A204.1 (cell line): ENCODE data around the gene PLCZ1.
"Not testable (repeated sequence)": the region's sequence is repeated elsewhere in the genome, so short reads cannot be mapped to it uniquely, and the experiment has no call there.

Source experiments
- FAIRE-seq: peaks from 2 replicates; lab custom pipeline; 2012; peaks lifted over from hg19 to GRCh38; lab: Jason Lieb, UNC

Gene PLCZ1, protein sequence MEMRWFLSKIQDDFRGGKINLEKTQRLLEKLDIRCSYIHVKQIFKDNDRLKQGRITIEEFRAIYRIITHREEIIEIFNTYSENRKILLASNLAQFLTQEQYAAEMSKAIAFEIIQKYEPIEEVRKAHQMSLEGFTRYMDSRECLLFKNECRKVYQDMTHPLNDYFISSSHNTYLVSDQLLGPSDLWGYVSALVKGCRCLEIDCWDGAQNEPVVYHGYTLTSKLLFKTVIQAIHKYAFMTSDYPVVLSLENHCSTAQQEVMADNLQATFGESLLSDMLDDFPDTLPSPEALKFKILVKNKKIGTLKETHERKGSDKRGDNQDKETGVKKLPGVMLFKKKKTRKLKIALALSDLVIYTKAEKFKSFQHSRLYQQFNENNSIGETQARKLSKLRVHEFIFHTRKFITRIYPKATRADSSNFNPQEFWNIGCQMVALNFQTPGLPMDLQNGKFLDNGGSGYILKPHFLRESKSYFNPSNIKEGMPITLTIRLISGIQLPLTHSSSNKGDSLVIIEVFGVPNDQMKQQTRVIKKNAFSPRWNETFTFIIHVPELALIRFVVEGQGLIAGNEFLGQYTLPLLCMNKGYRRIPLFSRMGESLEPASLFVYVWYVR

DNA sequence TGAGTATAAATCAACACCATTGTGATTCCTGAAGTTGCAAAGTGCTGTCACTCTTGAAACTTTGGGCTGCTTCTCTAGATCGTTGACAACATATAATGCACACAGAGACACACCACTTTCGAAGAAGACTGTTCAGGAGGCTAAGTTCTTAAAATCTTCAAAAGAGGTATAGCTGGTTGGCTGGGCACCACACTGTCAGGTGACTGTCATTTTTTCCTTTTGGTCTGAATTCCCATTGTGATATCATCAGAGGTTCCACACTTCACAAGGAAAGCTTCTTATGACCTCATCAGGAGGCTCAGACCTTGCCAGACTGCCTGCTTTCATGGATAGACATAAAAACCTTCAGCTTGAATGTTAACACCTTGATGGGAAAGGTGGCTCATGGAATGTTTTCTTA lies at the start of gene PLCZ1, which contains the start of gene CAPZA3:
Gene PLCZ1, minus strand, starts transcription at position 194 of the 400 bp plus-strand sequence. CDS start 641 bp downstream, outside the sequence.
Gene CAPZA3, plus strand, starts transcription at position 301 of the 400 bp plus-strand sequence. CDS start 150 bp downstream, outside the sequence.
- FAIRE-seq = no peak

- FAIRE-seq = not testable (repeated sequence)
Measured at GRCh38 chr12:18785465-18785864, 47.7 kb upstream of the PLCZ1 start.

GRCh38 chr12:18782827-18783226 lies 45.0 kb upstream of the PLCZ1 start:
- no peak for FAIRE-seq

GRCh38 chr12:18766479-18766878 lies 28.7 kb upstream of the PLCZ1 start:
- not testable (repeated sequence) for FAIRE-seq

- FAIRE-seq = no peak
Measured at GRCh38 chr12:18755341-18755740, 17.5 kb upstream of the PLCZ1 start.

- no peak for FAIRE-seq
Measured at GRCh38 chr12:18754124-18754707, 16.4 kb upstream of the PLCZ1 start.

DNA sequence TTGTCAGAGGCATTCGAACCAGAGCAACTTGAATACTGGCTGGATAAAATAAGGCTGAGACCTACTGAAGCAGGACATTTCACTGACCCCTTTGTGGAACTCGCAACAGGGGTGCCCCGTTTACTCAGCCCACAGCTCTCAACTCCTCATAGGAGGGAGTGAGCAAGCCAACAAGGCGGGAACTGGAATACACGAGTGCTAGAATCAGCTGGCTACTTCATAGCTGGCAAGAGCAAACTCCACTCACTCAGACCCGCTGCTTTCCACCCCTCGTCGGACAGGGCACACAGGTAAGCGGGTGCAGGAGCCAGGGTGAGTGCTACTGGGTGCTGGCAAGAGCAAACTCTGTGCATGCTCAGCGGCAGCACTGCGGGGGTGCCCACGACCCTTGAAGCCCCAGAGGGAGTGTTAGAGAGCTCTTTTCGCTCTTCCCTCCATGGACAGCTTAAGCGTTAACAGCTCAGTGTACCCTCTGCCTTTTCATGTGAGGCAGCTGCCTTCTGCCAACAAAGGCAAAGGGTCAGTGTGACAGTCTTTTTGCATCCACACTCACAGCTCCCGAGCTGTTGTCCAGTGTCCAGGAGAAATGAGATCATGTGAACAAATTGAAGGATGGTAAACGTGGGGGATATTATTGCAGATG lies 15.8 kb upstream of the PLCZ1 start:
- no peak for FAIRE-seq

DNA sequence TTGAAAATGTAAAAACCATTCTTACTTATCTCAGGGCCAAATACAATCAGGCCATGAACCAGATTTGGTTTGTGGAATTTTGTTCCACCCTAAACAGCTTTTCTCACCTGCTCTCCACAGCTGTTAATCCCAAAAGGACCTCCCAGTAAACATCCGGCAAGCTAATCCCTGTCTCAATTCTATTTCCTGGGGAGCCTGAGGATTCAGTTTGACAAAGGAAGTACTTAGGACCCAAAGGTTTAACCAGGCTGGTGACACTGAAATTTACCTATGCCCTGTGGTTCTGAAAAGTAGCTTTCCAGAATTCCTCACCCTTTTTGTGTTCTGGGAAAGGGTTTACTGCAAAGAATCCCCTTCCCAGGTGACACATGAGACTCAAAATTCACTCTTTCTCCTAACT lies 15.1 kb upstream of the PLCZ1 start:
- no peak for FAIRE-seq

GRCh38 chr12:18752280-18752920 lies 14.6 kb upstream of the PLCZ1 start:
- FAIRE-seq = no peak

DNA sequence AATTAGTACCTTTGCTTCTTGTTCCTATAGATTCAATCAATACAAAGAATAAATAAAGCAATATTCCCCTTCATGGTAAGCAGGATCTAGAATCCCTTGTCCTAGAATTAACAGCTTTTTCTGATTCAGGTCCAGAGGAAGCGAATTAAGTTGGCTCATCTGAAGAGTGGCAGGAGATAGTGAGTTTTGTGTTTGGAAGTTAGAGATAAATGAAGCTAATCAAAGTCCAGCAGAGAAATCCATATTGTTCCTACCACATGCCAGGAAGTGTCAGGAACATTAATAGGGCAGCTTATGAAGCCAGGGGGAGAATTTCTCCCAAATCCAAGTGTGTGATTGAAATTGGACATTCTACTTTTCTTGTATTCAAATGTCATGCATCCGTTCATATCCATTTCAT lies 14.1 kb upstream of the PLCZ1 start:
- FAIRE-seq = no peak

- FAIRE-seq = no peak
Measured at GRCh38 chr12:18750085-18750484, 12.3 kb upstream of the PLCZ1 start.

DNA sequence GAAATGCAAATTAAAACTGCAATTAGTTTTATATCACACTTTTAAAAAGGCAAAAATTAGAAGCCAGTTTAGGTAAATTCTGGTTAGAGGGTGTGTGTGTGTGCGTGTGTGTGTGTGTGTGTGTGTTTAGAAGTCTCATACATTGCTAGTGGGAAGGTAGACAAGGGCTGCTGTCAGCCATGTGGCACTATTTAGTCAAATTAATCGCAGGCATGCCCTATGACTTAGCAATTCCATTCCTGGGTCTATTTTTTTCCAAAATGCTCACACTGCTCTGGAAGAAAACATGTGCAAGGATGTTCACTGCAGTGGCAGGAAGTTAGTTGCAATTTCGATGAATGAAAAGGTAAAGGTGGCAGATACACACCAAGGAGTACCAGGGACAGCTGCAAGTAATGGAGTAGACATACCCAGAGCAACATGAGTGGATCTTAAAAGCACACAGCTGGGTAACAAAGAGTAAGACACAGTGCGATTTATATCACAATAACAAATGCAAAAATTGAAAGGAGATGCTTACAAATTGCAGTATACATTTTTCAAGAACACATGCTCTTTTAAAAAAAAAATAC lies 11.7 kb upstream of the PLCZ1 start:
- FAIRE-seq = no peak

DNA sequence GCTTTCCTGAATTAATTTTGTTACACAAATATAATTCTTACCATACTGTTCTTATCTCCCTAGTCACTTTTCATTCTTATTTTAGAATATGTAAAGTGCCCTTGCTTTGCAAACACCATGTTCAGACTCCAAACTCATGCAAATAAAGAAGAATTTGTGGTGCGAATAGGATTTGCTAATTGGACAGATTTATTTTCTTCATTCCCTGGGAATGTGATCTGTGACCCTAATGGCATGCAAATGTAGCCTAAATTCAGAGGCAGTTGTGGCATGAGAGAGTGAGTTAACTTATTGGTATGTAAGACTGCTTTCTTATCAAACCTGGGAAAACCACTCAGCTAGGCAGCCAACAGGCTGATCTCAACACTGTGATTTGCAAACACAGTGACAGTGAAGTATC lies 10.1 kb upstream of the PLCZ1 start:
- no peak for FAIRE-seq

DNA sequence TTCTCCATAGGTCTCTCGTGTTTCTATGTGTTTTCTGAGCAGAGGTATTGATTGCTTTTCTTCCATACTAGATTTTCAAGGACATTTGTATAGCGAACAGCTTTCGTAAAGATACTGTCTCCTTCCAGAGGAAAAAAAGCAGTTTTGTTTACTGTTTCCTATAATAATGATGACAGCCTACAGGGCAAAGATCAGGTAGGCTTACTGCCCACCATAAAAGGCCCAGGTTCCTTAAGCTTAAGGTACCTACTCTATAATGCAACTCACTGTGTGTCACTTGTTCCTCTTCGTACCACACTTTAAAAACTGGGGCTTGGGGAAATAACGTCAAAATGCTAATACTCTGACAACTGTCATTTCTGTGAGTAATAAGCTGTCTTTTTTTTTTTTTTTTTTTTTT lies 6.7 kb downstream of the PLCZ1 start:
- no peak for FAIRE-seq

DNA sequence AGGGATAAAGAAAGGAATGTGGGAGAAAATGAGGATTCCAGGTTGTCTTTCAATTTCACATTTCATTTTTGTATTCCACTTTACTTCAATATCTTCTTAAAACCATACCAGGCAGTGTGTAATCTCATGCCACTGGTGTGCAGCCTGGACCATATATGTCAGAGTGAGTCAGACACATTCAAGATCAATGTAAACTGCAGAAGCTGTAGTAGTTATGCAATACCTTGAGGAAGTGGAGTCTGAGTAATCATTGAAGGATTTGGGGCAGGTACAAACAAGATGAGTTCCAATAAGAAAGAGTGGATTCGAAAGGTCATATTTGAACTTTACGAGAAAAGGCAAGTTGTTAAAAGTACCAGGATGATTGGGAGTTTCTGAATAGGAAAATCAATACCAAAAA lies 14.1 kb downstream of the PLCZ1 start:
- FAIRE-seq = no peak

DNA sequence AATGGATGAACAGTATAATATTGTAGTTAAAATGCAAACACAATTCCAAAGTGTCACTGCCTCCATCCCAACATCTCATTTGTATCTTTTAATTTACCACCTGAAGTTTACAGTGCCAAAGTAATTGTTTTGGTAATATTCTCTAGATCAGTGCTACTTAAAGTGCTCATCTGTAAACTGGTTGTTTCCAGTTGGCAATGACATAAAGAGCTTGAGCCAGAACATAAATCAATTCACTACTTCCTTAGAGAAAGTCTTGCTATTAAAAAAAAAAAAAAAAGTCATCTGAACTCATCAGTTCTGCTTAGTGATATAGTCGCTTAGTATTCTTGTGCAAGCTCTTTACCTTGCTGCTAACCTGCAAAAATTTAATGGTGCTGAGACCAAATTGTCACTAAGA lies 16.4 kb downstream of the PLCZ1 start:
- FAIRE-seq = no peak

DNA sequence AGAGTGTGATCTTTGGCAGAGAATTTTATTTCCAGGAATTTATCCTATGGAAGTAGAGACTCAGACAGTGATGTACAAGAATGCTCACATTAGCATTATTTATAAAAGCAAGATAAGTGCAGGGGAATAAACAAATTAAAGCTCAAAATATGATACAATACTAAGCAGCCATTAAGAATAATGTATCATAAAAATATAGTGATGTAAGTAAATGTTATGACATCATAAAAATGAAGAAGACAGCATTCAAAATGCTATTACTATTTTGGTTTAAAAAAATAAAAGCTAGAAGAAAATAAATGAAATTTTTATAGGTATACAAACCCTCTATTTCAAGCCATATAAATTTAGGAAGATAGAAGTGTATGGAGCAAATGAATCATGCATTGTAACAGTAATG lies 17.1 kb downstream of the PLCZ1 start:
- no peak for FAIRE-seq

DNA sequence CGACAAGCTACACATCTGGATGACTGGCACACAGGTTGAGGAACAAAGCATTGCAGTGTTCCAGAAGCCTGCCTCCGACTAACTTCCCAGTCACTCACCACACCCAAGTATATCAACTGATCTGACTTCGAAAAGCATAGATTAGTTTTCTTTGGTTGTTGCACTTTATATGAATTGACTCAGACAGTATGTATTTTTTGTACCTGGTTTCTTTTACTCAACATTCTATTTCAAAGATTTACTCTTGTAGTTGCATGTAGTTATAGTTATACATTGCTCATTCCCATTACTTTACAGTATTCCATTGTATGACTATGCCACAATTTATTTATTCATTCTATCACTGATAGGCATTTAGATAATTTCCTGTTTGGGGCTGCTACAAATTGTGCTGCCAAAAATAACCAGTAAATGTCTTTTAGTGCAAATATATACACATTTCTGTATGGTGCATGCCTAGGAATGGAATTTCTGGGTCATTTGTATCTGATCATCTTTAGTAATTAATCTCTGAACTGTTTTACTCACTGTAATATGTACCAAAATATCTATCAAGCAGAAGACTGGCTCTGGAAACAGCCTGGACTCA lies 17.8 kb downstream of the PLCZ1 start:
- no peak for FAIRE-seq

- no peak for FAIRE-seq
Measured at GRCh38 chr12:18718462-18718861, 19.4 kb downstream of the PLCZ1 start.

GRCh38 chr12:18716236-18716635 lies 21.6 kb downstream of the PLCZ1 start:
- FAIRE-seq = no peak

DNA sequence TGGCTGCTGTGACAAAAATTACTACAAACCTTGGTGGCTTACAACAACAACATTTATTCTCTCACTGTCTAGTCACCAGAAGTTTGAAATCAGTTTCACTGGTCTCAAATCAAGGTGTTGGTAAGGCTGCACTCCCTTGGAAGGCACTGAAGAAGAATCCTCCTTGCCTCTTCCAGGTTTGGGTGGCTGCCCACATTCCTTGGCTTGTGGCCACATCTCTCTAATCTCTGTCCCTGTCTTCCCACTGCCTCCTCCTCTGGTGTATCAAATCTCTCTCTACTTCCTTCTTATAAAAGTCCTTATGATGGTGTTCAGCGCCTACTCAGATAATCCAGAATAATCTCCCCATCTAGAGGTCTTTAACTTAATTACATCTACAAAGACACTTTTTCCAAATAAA lies 31.0 kb downstream of the PLCZ1 start:
- FAIRE-seq = no peak

DNA sequence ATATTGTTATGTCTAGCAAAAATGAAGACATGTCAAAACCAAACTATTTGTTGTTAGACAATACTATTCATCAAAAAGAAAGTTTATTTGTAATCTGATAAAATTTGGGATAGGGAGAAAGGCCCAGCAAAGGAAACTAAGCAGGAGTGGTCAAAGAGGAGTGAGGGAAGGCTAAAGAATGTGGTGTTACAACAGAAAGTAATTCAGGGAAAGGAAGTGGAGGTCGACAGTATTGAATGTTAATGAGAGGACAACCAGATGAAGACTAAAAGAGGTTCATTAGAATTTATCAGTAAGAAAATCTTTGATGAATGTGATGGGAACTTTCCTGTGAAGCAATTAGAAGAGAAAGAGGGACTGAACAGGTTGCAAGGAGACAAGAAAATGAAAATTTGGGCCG lies 33.9 kb downstream of the PLCZ1 start:
- FAIRE-seq = no peak
